Skeletal muscle satellite cell (primary cell): ENCODE data around the gene COL11A2.
A peak's percentile ranks its signal among the peaks of the same experiment; 100 is the strongest.

Source experiments
- H3K27me3 ChIP-seq: 2 replicates; pipeline ENCODE4 v1.7.0; 2013; ENCODE audit warnings: low read length; ENCODE audit not compliant: control insufficient read depth, insufficient read depth
- H3K36me3 ChIP-seq: 2 replicates; pipeline ENCODE4 v1.7.0; 2013; ENCODE audit warnings: mild to moderate bottlenecking, control low read depth, low read length; ENCODE audit not compliant: insufficient read depth
- H3K4me1 ChIP-seq: 2 replicates; pipeline ENCODE4 v1.7.0; 2013; ENCODE audit warnings: low read length; ENCODE audit not compliant: control insufficient read depth, insufficient read depth
- H3K4me2 ChIP-seq: 2 replicates; pipeline ENCODE4 v1.7.0; 2013; ENCODE audit warnings: mild to moderate bottlenecking, low read length
- H3K4me3 ChIP-seq: 2 replicates; pipeline ENCODE4 v1.7.0; 2013; ENCODE audit warnings: low read length
- H3K9ac ChIP-seq: 2 replicates; pipeline ENCODE4 v1.7.0; 2013; ENCODE audit warnings: mild to moderate bottlenecking, low read depth, low read length, moderate library complexity
- H3K9me3 ChIP-seq: replicated peaks from 2 replicates; pipeline ENCODE4 v1.7.0; 2013; ENCODE audit warnings: mild to moderate bottlenecking, control low read depth, low read length

COL11A2 gene

GRCh38 chr6:33213989-33214335 is 21.7 kb upstream of the COL11A2 start:
- peak overlapping the region; percentile 94 for H3K4me2 ChIP-seq
- peaks cover 17% of the 10 kb centered on the region for H3K4me1 ChIP-seq
- H3K9me3 ChIP-seq = no peaks in the 10 kb centered on the region
- peak overlapping the region; percentile 55 for H3K9ac ChIP-seq
- peaks cover 16% of the 10 kb centered on the region for H3K36me3 ChIP-seq
- peak overlapping the region; percentile 71 for H3K4me3 ChIP-seq
- H3K27me3 ChIP-seq = peaks cover 35% of the 10 kb centered on the region

GRCh38 chr6:33213166-33213988 is 21.1 kb upstream of the COL11A2 start:
- Histone ChIP-seq H3K9me3 (no peaks in the 10 kb centered on the region), H3K36me3 (peaks cover 16% of the 10 kb centered on the region), H3K4me3 (peak overlapping the region; percentile 71), H3K4me1 (peaks cover 21% of the 10 kb centered on the region), H3K27me3 (peaks cover 33% of the 10 kb centered on the region), H3K9ac (peak overlapping the region; percentile 55), H3K4me2 (peak overlapping the region; percentile 94)

GRCh38 chr6:33212857-33213165 is 20.5 kb upstream of the COL11A2 start:
- H3K9me3 ChIP-seq = no peaks in the 10 kb centered on the region
- peak overlapping the region; percentile 71 for H3K4me3 ChIP-seq
- H3K4me1 ChIP-seq = peaks cover 21% of the 10 kb centered on the region
- peak overlapping the region; percentile 55 for H3K9ac ChIP-seq
- H3K4me2 ChIP-seq = peak overlapping the region; percentile 94
- H3K27me3 ChIP-seq = peaks cover 30% of the 10 kb centered on the region
- H3K36me3 ChIP-seq = peaks cover 16% of the 10 kb centered on the region

- Histone ChIP-seq H3K9me3 (no peaks in the 10 kb centered on the region), H3K4me2 (no peak overlapping the region), H3K4me1 (peaks cover 26% of the 10 kb centered on the region), H3K27me3 (peaks cover 30% of the 10 kb centered on the region), H3K9ac (no peak overlapping the region), H3K4me3 (no peak overlapping the region), H3K36me3 (peaks cover 16% of the 10 kb centered on the region)
Observed at GRCh38 chr6:33211666-33212422, 19.6 kb upstream of the COL11A2 start.

DNA sequence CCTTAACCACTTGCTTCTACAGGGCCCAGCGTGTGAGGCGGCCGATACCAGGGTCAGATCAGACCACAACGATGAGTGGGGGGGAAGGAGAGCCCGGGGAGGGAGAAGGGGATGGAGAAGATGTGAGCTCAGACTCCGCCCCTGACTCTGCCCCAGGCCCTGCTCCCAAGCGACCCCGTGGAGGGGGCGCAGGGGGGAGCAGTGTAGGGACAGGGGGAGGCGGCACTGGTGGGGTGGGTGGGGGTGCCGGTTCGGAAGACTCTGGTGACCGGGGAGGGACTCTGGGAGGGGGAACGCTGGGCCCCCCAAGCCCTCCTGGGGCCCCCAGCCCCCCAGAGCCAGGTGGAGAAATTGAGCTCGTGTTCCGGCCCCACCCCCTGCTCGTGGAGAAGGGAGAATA is 18.9 kb upstream of the COL11A2 start:
- Histone ChIP-seq H3K9me3 (no peaks in the 10 kb centered on the region), H3K36me3 (peaks cover 16% of the 10 kb centered on the region), H3K9ac (no peak overlapping the region), H3K4me3 (no peak overlapping the region), H3K27me3 (peaks cover 24% of the 10 kb centered on the region), H3K4me2 (no peak overlapping the region), H3K4me1 (peaks cover 32% of the 10 kb centered on the region)

DNA sequence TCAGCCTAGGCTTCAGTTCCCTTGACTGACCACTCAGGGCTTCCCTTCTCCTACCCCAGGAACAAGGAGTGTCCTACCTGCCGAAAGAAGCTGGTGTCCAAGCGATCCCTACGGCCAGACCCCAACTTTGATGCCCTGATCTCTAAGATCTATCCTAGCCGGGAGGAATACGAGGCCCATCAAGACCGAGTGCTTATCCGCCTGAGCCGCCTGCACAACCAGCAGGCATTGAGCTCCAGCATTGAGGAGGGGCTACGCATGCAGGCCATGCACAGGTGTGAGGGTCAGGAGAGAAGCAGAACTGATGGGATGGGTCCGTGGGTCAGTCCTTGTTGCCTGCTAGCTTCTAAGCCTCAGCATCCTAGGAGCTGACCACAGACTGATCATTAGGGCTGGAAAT is 17.6 kb upstream of the COL11A2 start:
- H3K4me1 ChIP-seq = peaks cover 44% of the 10 kb centered on the region
- no peak overlapping the region for H3K4me3 ChIP-seq
- no peaks in the 10 kb centered on the region for H3K9me3 ChIP-seq
- no peak overlapping the region for H3K9ac ChIP-seq
- peaks cover 12% of the 10 kb centered on the region for H3K27me3 ChIP-seq
- H3K36me3 ChIP-seq = peaks cover 16% of the 10 kb centered on the region
- no peak overlapping the region for H3K4me2 ChIP-seq

DNA sequence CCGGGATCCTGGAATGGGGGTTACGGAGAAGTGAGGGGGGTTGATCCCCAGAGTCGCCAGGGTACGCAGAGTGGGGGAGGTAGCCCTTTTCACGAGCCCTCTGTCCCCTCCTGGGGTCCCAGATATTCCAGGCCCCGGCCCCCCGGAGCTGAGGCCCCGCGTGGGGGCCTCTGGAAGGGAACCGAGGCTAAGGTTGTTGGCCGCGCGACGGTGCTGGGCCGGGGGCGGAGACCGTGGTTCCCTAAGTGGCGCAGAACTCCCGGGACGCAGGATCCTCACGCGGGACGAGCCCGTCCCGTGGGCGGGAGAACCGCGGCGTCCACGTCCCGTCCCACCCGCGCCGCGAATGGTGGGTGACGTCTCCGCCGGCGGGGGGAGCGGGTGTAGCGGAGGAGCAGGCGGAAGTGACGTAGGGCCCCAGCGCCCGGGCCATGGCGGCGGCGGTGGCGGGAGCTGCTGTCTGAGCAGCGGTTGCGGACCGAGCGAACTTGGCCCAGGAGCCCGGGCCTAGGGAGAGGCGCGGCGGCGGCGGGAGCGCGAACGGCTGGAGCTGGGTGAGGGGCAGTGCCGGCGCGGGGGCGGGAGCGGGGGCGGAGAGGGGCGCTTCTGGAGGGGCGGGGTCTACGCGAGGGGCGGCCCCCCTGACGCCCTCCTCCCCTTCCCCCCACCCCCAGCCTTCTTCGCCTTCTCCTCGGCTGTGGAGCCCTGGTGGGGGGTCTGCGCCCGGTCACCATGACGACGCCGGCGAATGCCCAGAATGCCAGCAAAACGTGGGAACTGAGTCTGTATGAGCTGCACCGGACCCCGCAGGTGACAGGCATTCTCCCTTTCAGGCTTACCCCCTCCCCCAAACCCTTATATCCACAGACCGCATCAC is 16.1 kb upstream of the COL11A2 start, which contains the start of gene RING1:
TSS of gene RING1 (plus strand) at position 410 of the 877 bp plus-strand sequence. CDS start at position 733, 323 bp downstream.
- Histone ChIP-seq H3K4me1 (peaks cover 49% of the 10 kb centered on the region), H3K27me3 (peaks cover 6% of the 10 kb centered on the region), H3K9me3 (no peaks in the 10 kb centered on the region), H3K4me2 (peak within 1 kb of the TSS; percentile 100), H3K36me3 (peaks cover 25% of the 10 kb centered on the region), H3K4me3 (peak within 1 kb of the TSS; percentile 90), H3K9ac (peak within 1 kb of the TSS; percentile 100)

GRCh38 chr6:33207552-33208090 is 15.4 kb upstream of the COL11A2 start:
- H3K9me3 ChIP-seq = no peaks in the 10 kb centered on the region
- H3K36me3 ChIP-seq = peaks cover 32% of the 10 kb centered on the region
- peaks cover under 1% of the 10 kb centered on the region for H3K27me3 ChIP-seq
- peak overlapping the region; percentile 90 for H3K4me3 ChIP-seq
- peak overlapping the region; percentile 100 for H3K4me2 ChIP-seq
- H3K4me1 ChIP-seq = peaks cover 44% of the 10 kb centered on the region
- peak overlapping the region; percentile 100 for H3K9ac ChIP-seq

DNA sequence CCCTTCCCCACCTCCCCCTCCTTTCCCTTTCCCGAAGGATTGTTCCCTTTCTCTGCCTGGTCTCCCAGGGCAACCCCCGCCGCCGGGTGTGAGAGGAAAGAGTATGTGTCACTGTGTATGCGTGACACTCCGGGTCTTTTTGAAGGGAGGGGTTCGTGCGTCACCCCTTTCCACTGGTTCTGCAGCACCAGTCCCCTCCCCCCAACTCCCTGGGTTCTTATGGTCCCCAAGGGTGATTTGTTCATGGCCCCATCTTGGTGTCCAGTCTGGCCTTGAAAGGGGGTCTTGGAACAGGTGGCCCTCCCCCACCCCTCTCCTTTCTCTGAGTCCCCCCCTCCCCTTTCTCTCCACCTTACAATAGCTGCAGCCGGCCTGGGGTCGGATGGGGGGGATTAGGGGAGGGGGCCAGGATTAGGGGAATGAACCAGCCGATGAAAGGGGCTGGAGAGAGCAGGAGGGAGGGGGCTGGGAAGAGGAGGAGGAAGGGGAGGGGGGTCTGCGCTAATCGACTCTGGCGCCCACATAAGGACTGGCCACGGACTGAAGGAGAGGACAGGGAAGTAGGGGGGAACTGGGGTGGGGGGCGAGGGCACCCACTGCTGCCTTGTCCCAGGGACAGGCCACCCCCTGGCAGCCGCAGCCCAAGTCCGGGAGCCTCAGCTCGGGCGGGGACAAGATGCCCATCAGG is 14.7 kb upstream of the COL11A2 start:
- peak overlapping the region; percentile 90 for H3K4me3 ChIP-seq
- peak overlapping the region; percentile 100 for H3K9ac ChIP-seq
- peaks cover 47% of the 10 kb centered on the region for H3K4me1 ChIP-seq

GRCh38 chr6:33206027-33206863 is 14.0 kb upstream of the COL11A2 start:
- no peaks in the 10 kb centered on the region for H3K27me3 ChIP-seq
- H3K9me3 ChIP-seq = no peaks in the 10 kb centered on the region
- H3K9ac ChIP-seq = no peak overlapping the region
- peaks cover 55% of the 10 kb centered on the region for H3K4me1 ChIP-seq
- no peak overlapping the region for H3K4me3 ChIP-seq
- peak overlapping the region; percentile 94 for H3K4me2 ChIP-seq
- H3K36me3 ChIP-seq = peaks cover 42% of the 10 kb centered on the region

More for the DNA sequence above, 14.7 kb upstream of the COL11A2 start:
- Histone ChIP-seq H3K4me2 (peak overlapping the region; percentile 100), H3K36me3 (peaks cover 38% of the 10 kb centered on the region), H3K9me3 (no peaks in the 10 kb centered on the region), H3K27me3 (no peaks in the 10 kb centered on the region)
